Measurements from ENCODE around the gene KLF7.
"Not testable (repeated sequence)": the region's sequence is repeated elsewhere in the genome, so short reads cannot be mapped to it uniquely, and the experiment has no call there.

Gene KLF7

GRCh38 chr2:207039225-207039624, 126.5 kb downstream of the KLF7 start:
- no peak for TF ChIP-seq CTCF (IDR thresholded peaks at IDR 0.05; ENCODE audit: control insufficient read depth, insufficient read depth, low read depth, low read length, missing control alignments)
- H3K4me3 ChIP-seq (ENCODE audit: control insufficient read depth, low read depth, low read length): no peak overlapping the region
- no peak for DNase-seq (ENCODE audit: low read depth)

GRCh38 chr2:207038299-207038698, 127.4 kb downstream of the KLF7 start:
- no peak overlapping the region for H3K4me3 ChIP-seq (ENCODE audit: control insufficient read depth, low read depth, low read length)
- DNase-seq (ENCODE audit: low read depth): no peak
- no peak for TF ChIP-seq CTCF (IDR thresholded peaks at IDR 0.05; ENCODE audit: control insufficient read depth, insufficient read depth, low read depth, low read length, missing control alignments)

GRCh38 chr2:207037896-207038295, 127.9 kb downstream of the KLF7 start:
- H3K4me3 ChIP-seq (ENCODE audit: control insufficient read depth, low read depth, low read length): no peak overlapping the region
- no peak for DNase-seq (ENCODE audit: low read depth)
- no peak for TF ChIP-seq CTCF (IDR thresholded peaks at IDR 0.05; ENCODE audit: control insufficient read depth, insufficient read depth, low read depth, low read length, missing control alignments)

- DNase-seq (ENCODE audit: low read depth): not testable (repeated sequence)
These were observed 128.7 kb downstream of the KLF7 start for GRCh38 chr2:207037023-207037422.

GRCh38 chr2:207035875-207036274, 129.9 kb downstream of the KLF7 start:
- H3K4me3 ChIP-seq (ENCODE audit: control insufficient read depth, low read depth, low read length): no peak overlapping the region
- DNase-seq (ENCODE audit: low read depth): no peak
- TF ChIP-seq CTCF (IDR thresholded peaks at IDR 0.05; ENCODE audit: control insufficient read depth, insufficient read depth, low read depth, low read length, missing control alignments): no peak

More at GRCh38 chr2:207037023-207037422, 128.7 kb downstream of the KLF7 start:
- not testable (repeated sequence) for H3K4me3 ChIP-seq (ENCODE audit: control insufficient read depth, low read depth, low read length)

GRCh38 chr2:207032490-207032889, 133.3 kb downstream of the KLF7 start:
- DNase-seq (ENCODE audit: low read depth): no peak
- TF ChIP-seq CTCF (IDR thresholded peaks at IDR 0.05; ENCODE audit: control insufficient read depth, insufficient read depth, low read depth, low read length, missing control alignments): no peak
- H3K4me3 ChIP-seq (ENCODE audit: control insufficient read depth, low read depth, low read length): no peak overlapping the region
